PC-3 (cell line): ENCODE data around the gene EFCAB6.

Source experiments
- EZH2 ChIP-seq: fragments of 300-600 bp; sonication (generic); IDR thresholded peaks from one replicate; pipeline ENCODE4 v1.6.1; 2017; ENCODE audit warnings: antibody characterized with exemption, mild to moderate bottlenecking, low read length; ENCODE audit not compliant: unreplicated experiment
- TF ChIP-seq, protein P1 (sequence below): fragments of 300-600 bp; sonication (generic); conservative IDR thresholded peaks from 2 replicates; pipeline ENCODE4 v1.5.1; 2017; ENCODE audit warnings: antibody characterized with exemption, low read depth, mild to moderate bottlenecking, low read length

DNA sequence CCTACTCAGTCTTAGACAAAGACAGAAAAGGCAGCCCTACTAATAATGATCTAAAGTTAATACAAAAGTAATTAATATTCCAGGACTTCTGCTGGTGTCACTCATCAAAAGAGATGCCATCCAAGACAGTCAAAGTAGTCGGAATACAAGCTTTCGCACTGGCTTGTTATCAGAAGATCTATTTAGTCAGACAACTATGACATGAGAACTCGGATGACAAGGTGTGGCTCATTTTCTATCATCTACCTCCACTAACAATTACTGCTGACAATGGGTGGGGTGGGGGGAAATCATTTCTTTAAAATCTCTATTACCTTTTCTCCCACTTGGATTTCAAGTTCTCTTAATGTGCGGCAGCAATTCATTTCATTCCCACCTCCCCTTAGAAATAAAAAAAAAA lies 56.7 kb downstream of the EFCAB6 start:
- no peak for TF ChIP-seq EZH2
- TF ChIP-seq, protein P1, sequence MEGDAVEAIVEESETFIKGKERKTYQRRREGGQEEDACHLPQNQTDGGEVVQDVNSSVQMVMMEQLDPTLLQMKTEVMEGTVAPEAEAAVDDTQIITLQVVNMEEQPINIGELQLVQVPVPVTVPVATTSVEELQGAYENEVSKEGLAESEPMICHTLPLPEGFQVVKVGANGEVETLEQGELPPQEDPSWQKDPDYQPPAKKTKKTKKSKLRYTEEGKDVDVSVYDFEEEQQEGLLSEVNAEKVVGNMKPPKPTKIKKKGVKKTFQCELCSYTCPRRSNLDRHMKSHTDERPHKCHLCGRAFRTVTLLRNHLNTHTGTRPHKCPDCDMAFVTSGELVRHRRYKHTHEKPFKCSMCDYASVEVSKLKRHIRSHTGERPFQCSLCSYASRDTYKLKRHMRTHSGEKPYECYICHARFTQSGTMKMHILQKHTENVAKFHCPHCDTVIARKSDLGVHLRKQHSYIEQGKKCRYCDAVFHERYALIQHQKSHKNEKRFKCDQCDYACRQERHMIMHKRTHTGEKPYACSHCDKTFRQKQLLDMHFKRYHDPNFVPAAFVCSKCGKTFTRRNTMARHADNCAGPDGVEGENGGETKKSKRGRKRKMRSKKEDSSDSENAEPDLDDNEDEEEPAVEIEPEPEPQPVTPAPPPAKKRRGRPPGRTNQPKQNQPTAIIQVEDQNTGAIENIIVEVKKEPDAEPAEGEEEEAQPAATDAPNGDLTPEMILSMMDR: no peak
